Mesendoderm (in vitro differentiated cells): ENCODE results near the gene BAIAP2L1.
"Not testable (repeated sequence)": the region's sequence is repeated elsewhere in the genome, so short reads cannot be mapped to it uniquely, and the experiment has no call there.

Source experiments
- DNase-seq: peaks from one replicate; pipeline ENCODE4 v3.0.0; 2013
- H2AK5ac ChIP-seq: 2 replicates; pipeline ENCODE4 v1.6.1; 2013; ENCODE audit warnings: low read length, inconsistent platforms
- H2BK120ac ChIP-seq: 2 replicates; pipeline ENCODE4 v1.6.1; 2013; ENCODE audit warnings: low read depth, mild to moderate bottlenecking, low read length, moderate library complexity, mixed read lengths
- H2BK15ac ChIP-seq: replicated peaks from 2 replicates; pipeline ENCODE4 v1.6.1; 2013; ENCODE audit warnings: low read depth, mild to moderate bottlenecking, moderate library complexity
- H2BK5ac ChIP-seq: 2 replicates; pipeline ENCODE4 v1.6.1; 2013; ENCODE audit warnings: low read length, inconsistent platforms
- H3K18ac ChIP-seq: 2 replicates; pipeline ENCODE4 v1.6.1; 2013; ENCODE audit warnings: mild to moderate bottlenecking, low read length, mixed read lengths
- H3K23ac ChIP-seq: one replicate; pipeline ENCODE4 v1.6.1; 2013; ENCODE audit warnings: low read length
- H3K27ac ChIP-seq: 2 replicates; pipeline ENCODE4 v1.5.1; 2013; ENCODE audit warnings: low read depth, mild to moderate bottlenecking, inconsistent platforms, low read length, moderate library complexity
- H3K27me3 ChIP-seq: 2 replicates; pipeline ENCODE4 v1.6.1; 2013; ENCODE audit warnings: low read length, control low read depth, mild to moderate bottlenecking, inconsistent platforms; ENCODE audit not compliant: insufficient read depth, poor library complexity
- H3K36me3 ChIP-seq: 2 replicates; pipeline ENCODE4 v1.6.1; 2013; ENCODE audit warnings: low read length, inconsistent platforms; ENCODE audit not compliant: control insufficient read depth, insufficient read depth
- H3K4ac ChIP-seq: one replicate; pipeline ENCODE4 v1.6.1; 2013; ENCODE audit warnings: low read depth, mild to moderate bottlenecking, low read length, moderate library complexity
- H3K4me1 ChIP-seq: 2 replicates; pipeline ENCODE4 v1.6.1; 2013; ENCODE audit warnings: low read depth, low read length, inconsistent platforms; ENCODE audit not compliant: control insufficient read depth
- H3K4me2 ChIP-seq: 2 replicates; pipeline ENCODE4 v1.6.1; 2013; ENCODE audit warnings: low read length
- H3K4me3 ChIP-seq: 2 replicates; pipeline ENCODE4 v1.5.1; 2013; ENCODE audit warnings: mild to moderate bottlenecking, low read length
- H3K56ac ChIP-seq: one replicate; pipeline ENCODE4 v1.6.1; 2013; ENCODE audit warnings: low read length
- H3K79me1 ChIP-seq: 2 replicates; pipeline ENCODE4 v1.6.1; 2013; ENCODE audit warnings: low read length, inconsistent platforms
- H3K79me2 ChIP-seq: 2 replicates; pipeline ENCODE4 v1.6.1; 2013; ENCODE audit warnings: mild to moderate bottlenecking, low read length; ENCODE audit not compliant: control insufficient read depth, insufficient read depth
- H3K9ac ChIP-seq: 2 replicates; pipeline ENCODE4 v1.6.1; 2013; ENCODE audit warnings: low read length, inconsistent platforms
- H4K5ac ChIP-seq: one replicate; pipeline ENCODE4 v1.6.1; 2013; ENCODE audit warnings: low read length
- H4K8ac ChIP-seq: one replicate; pipeline ENCODE4 v1.6.1; 2013; ENCODE audit warnings: low read depth, mild to moderate bottlenecking, control low read depth, low read length, moderate library complexity
- WGBS: extraction: QIAGEN DNeasy Blood & Tissue Kit; methylation state at CpG from one replicate; pipeline ENCODE4 v1.1.7; 2013; ENCODE audit warnings: low lambda C conversion rate, missing lambda C conversion rate; ENCODE audit not compliant: insufficient coverage; ENCODE audit errors: extremely low coverage; 5-methylcytosine and 5-hydroxymethylcytosine counted together

BAIAP2L1 gene

DNA sequence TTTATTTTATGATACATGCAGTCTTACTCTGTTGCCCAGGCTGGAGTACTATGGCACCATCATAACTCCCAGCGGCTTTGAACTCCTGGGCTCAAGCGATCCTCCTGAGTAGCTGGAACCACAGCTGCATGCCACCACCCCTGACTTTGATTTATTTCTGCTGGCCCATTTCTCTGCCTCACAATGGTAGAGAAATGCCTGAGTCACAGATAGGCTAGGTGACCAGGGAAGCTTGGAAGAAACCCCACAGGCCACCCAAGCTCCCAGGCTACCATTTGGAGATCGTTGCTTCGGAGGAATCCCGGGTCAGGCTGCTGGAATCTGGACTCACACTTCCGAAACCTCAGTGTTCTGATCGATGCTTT is 17.4 kb upstream of the BAIAP2L1 start:
- Histone ChIP-seq H3K27ac (no peak overlapping the region), H3K4me2 (no peak overlapping the region)
- no CpG with 5 or more reads among the region's 7 CpGs for WGBS

GRCh38 chr7:98417604-98418270 is 16.8 kb upstream of the BAIAP2L1 start:
- not testable (repeated sequence) for H4K8ac ChIP-seq, H3K4me1 ChIP-seq, H2BK5ac ChIP-seq, H2AK5ac ChIP-seq, H3K9ac ChIP-seq, H3K23ac ChIP-seq, DNase-seq, H3K27me3 ChIP-seq, H3K79me2 ChIP-seq, H2BK15ac ChIP-seq, H3K36me3 ChIP-seq, H3K18ac ChIP-seq, H3K27ac ChIP-seq, H3K79me1 ChIP-seq, H4K5ac ChIP-seq, H3K4me2 ChIP-seq, H3K4ac ChIP-seq, H3K4me3 ChIP-seq, H2BK120ac ChIP-seq
- WGBS, result no CpG with 5 or more reads among the region's 12 CpGs
- peak overlapping the region; percentile 2 for H3K56ac ChIP-seq

More for the DNA sequence above, 17.4 kb upstream of the BAIAP2L1 start:
- Histone ChIP-seq H3K9ac (no peak overlapping the region), H3K4me3 (no peak overlapping the region), H3K36me3 (no peaks in the 10 kb centered on the region), H3K4ac (no peak overlapping the region), H3K4me1 (no peaks in the 10 kb centered on the region), H2BK5ac (no peak overlapping the region), H4K5ac (no peak overlapping the region), H3K23ac (no peak overlapping the region), H3K56ac (no peak overlapping the region), H3K79me1 (no peaks in the 10 kb centered on the region), H2BK120ac (no peak overlapping the region), H3K18ac (no peak overlapping the region), H4K8ac (no peak overlapping the region), H3K27me3 (no peaks in the 10 kb centered on the region), H2BK15ac (no peak overlapping the region), H2AK5ac (no peak overlapping the region), H3K79me2 (no peaks in the 10 kb centered on the region)
- DNase-seq, result no peak

DNA sequence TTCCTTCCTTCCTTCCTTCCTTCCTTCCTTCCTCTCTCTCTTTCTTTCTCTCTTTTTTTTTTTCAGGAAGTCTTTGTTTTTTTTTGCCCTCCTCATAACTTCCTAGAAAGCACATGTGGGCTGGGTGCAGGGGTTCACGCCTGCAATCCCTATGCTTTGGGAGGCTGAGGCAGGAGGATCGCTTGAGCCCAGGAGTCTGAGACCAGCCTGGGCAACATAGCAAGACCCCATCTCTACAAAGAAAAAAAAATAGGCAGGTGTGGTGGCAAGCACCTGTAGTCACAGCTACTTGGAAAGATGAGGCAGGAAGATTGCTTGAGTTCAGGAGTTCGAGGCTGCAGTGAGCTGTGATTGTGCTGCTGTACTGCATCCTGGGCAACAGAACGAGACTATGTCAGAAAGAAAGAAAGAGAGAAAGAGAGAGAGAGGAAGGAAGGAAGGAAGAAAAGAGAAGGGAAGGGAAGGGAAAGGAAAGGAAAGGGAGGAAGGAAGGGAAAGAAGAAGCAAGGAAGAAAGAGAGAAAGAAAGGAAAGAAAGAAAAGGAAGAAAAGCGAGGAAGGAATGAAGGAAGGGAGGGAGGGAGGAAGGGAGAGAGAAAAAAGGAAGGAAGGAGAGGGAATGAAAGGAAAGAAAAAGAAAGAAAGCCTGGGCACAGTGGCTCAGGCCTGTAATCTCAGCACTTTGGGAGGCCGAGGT is 13.5 kb upstream of the BAIAP2L1 start:
- Histone ChIP-seq H3K27ac (no peak overlapping the region), H3K23ac (no peak overlapping the region), H3K79me2 (no peaks in the 10 kb centered on the region), H4K5ac (no peak overlapping the region), H2BK15ac (no peak overlapping the region), H3K4me3 (no peak overlapping the region), H2AK5ac (no peak overlapping the region), H3K4ac (no peak overlapping the region), H3K56ac (no peak overlapping the region), H3K36me3 (no peaks in the 10 kb centered on the region), H3K4me2 (no peak overlapping the region), H3K9ac (no peak overlapping the region), H3K27me3 (no peaks in the 10 kb centered on the region), H4K8ac (no peak overlapping the region), H2BK5ac (no peak overlapping the region), H3K79me1 (no peaks in the 10 kb centered on the region), H2BK120ac (no peak overlapping the region), H3K4me1 (no peaks in the 10 kb centered on the region), H3K18ac (no peak overlapping the region)
- WGBS, result 100% methylated on average over 1 of the region's 6 CpGs
- DNase-seq, result no peak

- not testable (repeated sequence) for H3K4me1 ChIP-seq, H3K4ac ChIP-seq, H3K27ac ChIP-seq, H2BK120ac ChIP-seq, H3K23ac ChIP-seq, DNase-seq, H3K36me3 ChIP-seq, H2BK15ac ChIP-seq, H3K79me1 ChIP-seq, H3K4me3 ChIP-seq, H2BK5ac ChIP-seq, H3K27me3 ChIP-seq, H3K56ac ChIP-seq, H4K5ac ChIP-seq, H3K79me2 ChIP-seq, H2AK5ac ChIP-seq, H3K4me2 ChIP-seq, H4K8ac ChIP-seq, H3K18ac ChIP-seq, H3K9ac ChIP-seq
- no CpG with 5 or more reads among the region's 6 CpGs for WGBS
Measured at GRCh38 chr7:98413655-98414054, 12.8 kb upstream of the BAIAP2L1 start.

GRCh38 chr7:98409843-98410242 is 9.0 kb upstream of the BAIAP2L1 start:
- H4K5ac ChIP-seq, result no peak overlapping the region
- no peaks in the 10 kb centered on the region for H3K79me1 ChIP-seq
- H2BK120ac ChIP-seq, result no peak overlapping the region
- H3K79me2 ChIP-seq, result no peaks in the 10 kb centered on the region
- no peak overlapping the region for H4K8ac ChIP-seq
- H3K18ac ChIP-seq, result no peak overlapping the region
- H3K4me1 ChIP-seq, result no peaks in the 10 kb centered on the region
- no peak overlapping the region for H3K9ac ChIP-seq
- H2AK5ac ChIP-seq, result no peak overlapping the region
- no CpG with 5 or more reads among the region's 3 CpGs for WGBS
- no peak overlapping the region for H3K4me2 ChIP-seq
- H3K27ac ChIP-seq, result no peak overlapping the region
- H3K4ac ChIP-seq, result no peak overlapping the region
- H2BK5ac ChIP-seq, result no peak overlapping the region
- H2BK15ac ChIP-seq, result no peak overlapping the region
- no peak overlapping the region for H3K4me3 ChIP-seq
- no peaks in the 10 kb centered on the region for H3K27me3 ChIP-seq
- H3K23ac ChIP-seq, result no peak overlapping the region
- H3K36me3 ChIP-seq, result no peaks in the 10 kb centered on the region
- H3K56ac ChIP-seq, result no peak overlapping the region
- no peak for DNase-seq

- H3K36me3 ChIP-seq, H3K27ac ChIP-seq, H3K56ac ChIP-seq, H2BK5ac ChIP-seq, H3K27me3 ChIP-seq, H3K4me3 ChIP-seq, H3K4me2 ChIP-seq, H2BK15ac ChIP-seq, H4K8ac ChIP-seq, H3K79me2 ChIP-seq, H2AK5ac ChIP-seq, DNase-seq, H2BK120ac ChIP-seq, H3K9ac ChIP-seq, H3K79me1 ChIP-seq, H3K4me1 ChIP-seq, H3K18ac ChIP-seq, H4K5ac ChIP-seq, H3K23ac ChIP-seq, H3K4ac ChIP-seq: not testable (repeated sequence)
- no CpG with 5 or more reads among the region's 7 CpGs for WGBS
Measured at GRCh38 chr7:98408146-98408545, 7.3 kb upstream of the BAIAP2L1 start.
